ENCODE results near the gene SLC5A2.

- TF ChIP-seq GATA2 (IDR thresholded peaks at IDR 0.05; ENCODE audit: low read depth, low read length): no peak
- TF ChIP-seq GATA3 (IDR thresholded peaks at IDR 0.05; ENCODE audit: low read depth, low read length): no peak
Measured at GRCh38 chr16:31456988-31457360, 25.9 kb upstream of the SLC5A2 start.

Data from SH-SY5Y (cell line).